Measurements from ENCODE around the gene BAAT. TPM values are rescaled to one million over a fixed set of nuclear protein-coding genes. Genes with fewer than 3 reads are reported as not detected.

BAAT gene
- total RNA-seq, 1 experiment from 2014 or later = 0.25 TPM

DNA sequence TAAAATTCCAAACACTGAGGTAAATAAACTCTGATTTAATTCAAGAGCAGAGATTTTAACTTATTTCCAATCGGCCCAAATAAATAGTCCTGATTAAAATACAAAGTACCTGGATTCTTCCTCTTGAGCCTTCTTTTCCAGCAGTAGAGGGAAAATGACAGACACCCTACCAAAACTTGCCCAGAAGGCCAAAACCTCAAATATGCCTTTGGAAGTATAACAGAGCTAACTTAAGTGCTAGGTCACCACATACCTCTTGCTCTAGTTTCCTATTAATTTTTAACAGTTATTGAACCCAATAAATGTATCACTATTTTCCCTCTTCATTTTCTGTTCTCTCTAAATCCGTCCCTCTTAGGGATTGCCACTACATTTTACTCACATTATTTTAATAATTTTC is 1.4 kb downstream of the BAAT start (continued):
- no peak for TF ChIP-seq TCF7L2 (IDR thresholded peaks at IDR 0.05; ENCODE audit: borderline replicate concordance, extremely low read depth, insufficient read depth, insufficient read length)
- TF ChIP-seq JUND (IDR thresholded peaks at IDR 0.05) = no peak
- TF ChIP-seq ZFX (IDR thresholded peaks at IDR 0.05) = no peak
- TF ChIP-seq SRF (IDR thresholded peaks at IDR 0.05; ENCODE audit: low read depth) = no peak
- TF ChIP-seq SIN3A (IDR thresholded peaks at IDR 0.05; ENCODE audit: low read depth) = no peak
- TF ChIP-seq RAD21 (IDR thresholded peaks at IDR 0.05; ENCODE audit: low read depth) = no peak
- TF ChIP-seq, protein P1, sequence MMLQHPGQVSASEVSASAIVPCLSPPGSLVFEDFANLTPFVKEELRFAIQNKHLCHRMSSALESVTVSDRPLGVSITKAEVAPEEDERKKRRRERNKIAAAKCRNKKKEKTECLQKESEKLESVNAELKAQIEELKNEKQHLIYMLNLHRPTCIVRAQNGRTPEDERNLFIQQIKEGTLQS (IDR thresholded peaks at IDR 0.05) = no peak
- TF ChIP-seq ELF1 (IDR thresholded peaks at IDR 0.05; ENCODE audit: borderline replicate concordance, low read depth) = no peak

- no peaks in the 10 kb centered on the region for H3K9me3 ChIP-seq (ENCODE audit: control insufficient read depth in 1 of 2, insufficient read depth in 1 of 2, low read depth in 1 of 2, low read length in 2 of 2)
- no peaks in the 10 kb centered on the region for H4K20me1 ChIP-seq (ENCODE audit: insufficient read depth)
- no peaks in the 10 kb centered on the region for H3K4me1 ChIP-seq (ENCODE audit: control insufficient read depth in 1 of 2, insufficient read depth in 2 of 2, low read length in 2 of 2)
- no TSS peak for BruUV-seq (replicated peaks)
- DNase-seq (ENCODE audit: low read depth, low spot score) (no peak), ATAC-seq (no peak)
- H2AFZ ChIP-seq (ENCODE audit: low read depth, low read length, poor library complexity, severe bottlenecking) = no peak overlapping the region
- ChIA-PET RAD21 (ENCODE audit: low non-redundant PET in 1 of 2, low total read pairs in 2 of 2, uncharacterized antibody in 2 of 2, unreplicated experiment in 2 of 2) (no interaction called here), POLR2A (no interaction called here), CTCF (no interaction called here)
- H3K27me3 ChIP-seq (ENCODE audit: insufficient read depth, low read length) = no peaks in the 10 kb centered on the region
- no peaks in the 10 kb centered on the region for H3K36me3 ChIP-seq (ENCODE audit: control insufficient read depth in 1 of 2, insufficient read depth in 2 of 2, low read length in 2 of 2)
- no peak overlapping the region for H3K27ac ChIP-seq (ENCODE audit: low read depth, low read length)
- H3K9ac ChIP-seq (ENCODE audit: low read length) = no peak overlapping the region
- TF ChIP-seq EGR1 (IDR thresholded peaks at IDR 0.05; ENCODE audit: low read depth) (no peak), JUND (IDR thresholded peaks at IDR 0.05) (no peak), ELF1 (IDR thresholded peaks at IDR 0.05; ENCODE audit: borderline replicate concordance, low read depth) (no peak), TCF7L2 (IDR thresholded peaks at IDR 0.05; ENCODE audit: borderline replicate concordance, extremely low read depth, insufficient read depth, insufficient read length) (no peak), POLR2AphosphoS5 (IDR thresholded peaks at IDR 0.05; ENCODE audit: low read depth, low read length) (no peak)
- TF ChIP-seq, protein P1 (IDR thresholded peaks at IDR 0.05) = no peak
- no peaks in the 10 kb centered on the region for H3K79me2 ChIP-seq (ENCODE audit: insufficient read depth, low read length)
- no peak overlapping the region for H3K4me3 ChIP-seq (replicated peaks in 1 of 2; ENCODE audit: low read depth in 1 of 2, low read length in 2 of 2)
- no peaks in the 10 kb centered on the region for H3K9me2 ChIP-seq (ENCODE audit: insufficient read depth)
- intact Hi-C loops (cut with micrococcal nuclease) = no loop called here
- no peak overlapping the region for H3K4me2 ChIP-seq (ENCODE audit: low read length)
Measured at GRCh38 chr9:101381833-101382342, 2.9 kb downstream of the BAAT start.
